ENCODE data around the gene ZNF710.

DNA sequence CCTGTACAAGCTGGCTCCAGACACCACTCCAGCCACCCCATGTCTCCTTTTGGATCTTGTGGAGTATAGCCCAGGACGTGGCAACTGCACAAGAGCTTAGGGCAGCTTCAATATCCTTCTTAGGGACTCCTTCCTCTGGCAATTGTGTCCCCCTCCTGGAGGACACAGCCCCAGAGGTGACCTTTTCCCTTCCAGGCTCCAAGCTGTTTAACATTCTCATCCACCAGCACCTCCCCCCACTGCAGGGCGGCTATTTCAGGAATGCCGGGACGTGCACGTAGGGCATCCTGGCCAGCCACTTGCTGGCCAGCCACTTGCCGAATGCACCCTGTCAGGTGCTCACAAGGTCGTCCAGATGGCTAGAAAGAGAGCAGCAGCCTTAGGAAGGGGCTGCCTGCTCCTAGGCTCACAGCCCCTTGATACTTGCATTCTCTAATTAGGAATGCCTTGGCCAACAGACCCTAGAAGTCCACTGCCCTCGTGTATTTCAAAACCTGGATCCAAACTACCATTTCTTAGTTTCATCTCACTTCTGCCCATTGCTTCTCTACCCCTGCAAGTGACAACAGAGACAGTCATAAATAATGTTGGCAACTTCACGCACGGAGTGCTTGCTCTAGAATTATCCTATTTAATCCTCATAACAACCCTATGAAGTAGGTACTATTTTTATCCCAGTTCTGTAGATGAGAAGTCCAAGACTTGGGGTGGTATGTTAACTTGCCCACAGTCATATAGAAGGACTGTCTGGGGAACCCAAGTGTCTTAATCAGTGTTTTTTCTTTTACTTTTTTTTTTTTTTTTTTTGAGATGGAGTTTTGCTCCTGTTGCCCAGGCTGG is 125.7 kb downstream of the ZNF710 start:
- TF ChIP-seq, protein P1, sequence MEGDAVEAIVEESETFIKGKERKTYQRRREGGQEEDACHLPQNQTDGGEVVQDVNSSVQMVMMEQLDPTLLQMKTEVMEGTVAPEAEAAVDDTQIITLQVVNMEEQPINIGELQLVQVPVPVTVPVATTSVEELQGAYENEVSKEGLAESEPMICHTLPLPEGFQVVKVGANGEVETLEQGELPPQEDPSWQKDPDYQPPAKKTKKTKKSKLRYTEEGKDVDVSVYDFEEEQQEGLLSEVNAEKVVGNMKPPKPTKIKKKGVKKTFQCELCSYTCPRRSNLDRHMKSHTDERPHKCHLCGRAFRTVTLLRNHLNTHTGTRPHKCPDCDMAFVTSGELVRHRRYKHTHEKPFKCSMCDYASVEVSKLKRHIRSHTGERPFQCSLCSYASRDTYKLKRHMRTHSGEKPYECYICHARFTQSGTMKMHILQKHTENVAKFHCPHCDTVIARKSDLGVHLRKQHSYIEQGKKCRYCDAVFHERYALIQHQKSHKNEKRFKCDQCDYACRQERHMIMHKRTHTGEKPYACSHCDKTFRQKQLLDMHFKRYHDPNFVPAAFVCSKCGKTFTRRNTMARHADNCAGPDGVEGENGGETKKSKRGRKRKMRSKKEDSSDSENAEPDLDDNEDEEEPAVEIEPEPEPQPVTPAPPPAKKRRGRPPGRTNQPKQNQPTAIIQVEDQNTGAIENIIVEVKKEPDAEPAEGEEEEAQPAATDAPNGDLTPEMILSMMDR (IDR thresholded peaks at IDR 0.05; ENCODE audit: poor library complexity, severe bottlenecking) = no peak
- TF ChIP-seq EZH2 (IDR thresholded peaks at IDR 0.05; ENCODE audit: borderline replicate concordance, insufficient read depth, low read length, poor library complexity, severe bottlenecking) = no peak

All from neural cell (in vitro differentiated cells).